ENCODE data around the gene PRKAB1.
A peak's percentile ranks its signal among the peaks of the same experiment; 100 is the strongest.

Gene PRKAB1

DNA sequence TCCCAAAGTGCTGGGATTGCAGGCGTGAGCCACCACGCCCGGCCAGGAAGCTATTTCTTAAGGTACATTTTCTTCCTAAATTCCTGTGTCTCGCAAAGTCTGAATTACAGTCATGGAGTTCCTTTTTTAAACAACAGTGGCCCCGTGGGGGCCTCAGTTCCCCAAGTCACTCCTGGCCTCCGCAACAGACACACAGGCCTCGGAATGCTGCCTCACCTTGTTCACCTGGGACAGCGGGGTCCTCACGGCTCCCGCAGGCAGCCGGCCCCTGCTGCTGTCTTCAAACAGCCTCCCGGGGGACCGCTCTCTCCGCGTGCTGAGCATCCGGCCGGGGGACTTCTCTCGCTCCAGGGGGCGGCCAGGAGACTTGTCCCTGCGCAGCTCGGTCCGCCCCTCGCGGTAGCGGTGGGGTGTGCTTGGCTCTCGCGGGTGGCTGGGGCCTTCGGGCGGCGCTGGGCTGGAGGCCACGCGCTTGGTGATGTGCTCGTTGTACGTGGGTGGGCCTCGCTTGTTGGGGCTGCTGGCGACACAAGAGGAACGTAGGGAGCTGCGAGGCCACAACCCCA lies 22.1 kb downstream of the PRKAB1 start:
- no peak for DNase-seq
- Histone ChIP-seq H3K36me3 (ENCODE audit: control insufficient read depth in 4 of 4, insufficient read depth in 4 of 4, low read length in 3 of 4) (peaks cover 5 to 53% (median 19%) of the 10 kb centered on the region in 4 experiments), H3K4me3 (ENCODE audit: control insufficient read depth in 1 of 7, extremely low read depth in 1 of 7, insufficient read depth in 4 of 7, low read depth in 2 of 7, low read length in 6 of 7) (no peak overlapping the region), H3K9me3 (ENCODE audit: control extremely low read depth in 1 of 5, control insufficient read depth in 4 of 5, insufficient read depth in 2 of 5, low read depth in 1 of 5, low read length in 4 of 5) (no peaks in the 10 kb centered on the region), H3K27me3 (replicated peaks in 2 of 5; ENCODE audit: control insufficient read depth in 4 of 5, insufficient read depth in 5 of 5, low read length in 4 of 5) (no peaks in the 10 kb centered on the region), H3K4me1 (ENCODE audit: control extremely low read depth in 1 of 4, control insufficient read depth in 4 of 4, insufficient read depth in 4 of 4, low read length in 3 of 4) (no peaks in the 10 kb centered on the region), H3K27ac (ENCODE audit: insufficient read depth in 1 of 2, low read depth in 1 of 2, low read length in 2 of 2, poor library complexity in 1 of 2, severe bottlenecking in 2 of 2) (no peak overlapping the region)
- WGBS (ENCODE audit: insufficient coverage): 97% methylated on average over 30 of the region's 38 CpGs
- CTCF ChIA-PET: interaction anchor here (0.9 to 1.2 kb wide), 3 partner anchors 8 to 13 kb away, joined by 3 read pairs; no protein-coding TSS in a partner anchor
- POLR2A ChIA-PET: no interaction called here

DNA sequence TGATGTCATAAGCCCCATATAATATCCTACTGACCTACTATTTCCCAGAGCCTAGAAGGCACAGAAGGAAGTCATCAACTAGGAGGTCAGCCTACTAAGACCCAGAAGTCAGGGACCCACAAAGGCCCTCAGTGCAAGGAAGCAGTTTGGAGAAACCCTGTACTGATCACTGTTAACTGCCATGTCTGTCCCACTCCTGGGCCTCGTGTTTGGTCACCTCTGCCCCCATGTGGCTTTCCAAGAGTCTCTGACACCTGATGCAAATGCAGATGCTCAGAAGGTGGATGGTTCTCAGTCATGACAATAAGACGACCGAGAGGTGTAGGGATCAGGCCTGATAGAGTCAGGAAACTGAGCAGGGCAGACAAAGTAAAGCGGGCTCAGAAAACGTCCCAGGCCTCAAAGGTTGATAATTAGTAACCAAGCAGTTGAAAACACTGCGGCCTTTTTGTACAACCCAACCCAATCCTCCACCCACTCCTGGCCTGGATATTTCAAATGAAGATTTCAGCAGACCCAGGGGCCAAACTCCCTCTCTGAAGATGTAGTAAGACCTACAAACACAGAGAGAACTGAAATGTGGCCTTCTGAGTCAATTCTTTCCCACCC lies 23.4 kb downstream of the PRKAB1 start:
- no peaks in the 10 kb centered on the region for H3K9me3 ChIP-seq (ENCODE audit: control extremely low read depth in 1 of 5, control insufficient read depth in 4 of 5, insufficient read depth in 2 of 5, low read depth in 1 of 5, low read length in 4 of 5)
- H3K4me3 ChIP-seq (ENCODE audit: control insufficient read depth in 1 of 7, extremely low read depth in 1 of 7, insufficient read depth in 4 of 7, low read depth in 2 of 7, low read length in 6 of 7): no peak overlapping the region
- ChIA-PET CTCF (interaction anchor here (1.1 to 1.2 kb wide), 2 partner anchors 10 to 14 kb away, joined by 3 read pairs; no protein-coding TSS in a partner anchor), POLR2A (no interaction called here)
- H3K36me3 ChIP-seq (ENCODE audit: control insufficient read depth in 4 of 4, insufficient read depth in 4 of 4, low read length in 3 of 4): peaks cover 1 to 48% (median 19%) of the 10 kb centered on the region in 4 experiments
- H3K27me3 ChIP-seq (replicated peaks in 2 of 5; ENCODE audit: control insufficient read depth in 4 of 5, insufficient read depth in 5 of 5, low read length in 4 of 5): no peaks in the 10 kb centered on the region
- H3K4me1 ChIP-seq (ENCODE audit: control extremely low read depth in 1 of 4, control insufficient read depth in 4 of 4, insufficient read depth in 4 of 4, low read length in 3 of 4): no peaks in the 10 kb centered on the region
- no peak for DNase-seq
- WGBS (ENCODE audit: insufficient coverage): 94% methylated on average over 6 of the region's 6 CpGs
- H3K27ac ChIP-seq (ENCODE audit: insufficient read depth in 1 of 2, low read depth in 1 of 2, low read length in 2 of 2, poor library complexity in 1 of 2, severe bottlenecking in 2 of 2): no peak overlapping the region

DNA sequence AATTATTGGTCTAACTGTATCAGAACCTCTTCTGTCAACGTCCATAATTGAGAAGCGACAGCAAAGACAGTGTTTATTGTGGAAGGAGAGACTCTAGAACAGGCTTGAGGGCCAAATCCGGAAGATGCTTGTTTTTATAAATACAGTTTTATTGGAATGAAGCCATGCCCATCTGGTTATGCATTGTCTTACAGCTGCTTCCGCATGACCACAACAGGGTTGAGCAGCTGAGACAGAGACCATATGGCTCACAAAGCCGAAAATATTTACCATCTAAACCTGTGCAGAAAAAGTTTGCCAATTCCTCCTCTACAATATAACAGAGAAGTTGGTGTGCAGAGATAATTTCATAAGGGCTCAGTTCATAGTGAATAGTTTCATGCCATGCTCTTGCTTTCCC lies 24.5 kb downstream of the PRKAB1 start:
- Histone ChIP-seq H3K9me3 (ENCODE audit: control extremely low read depth in 1 of 5, control insufficient read depth in 4 of 5, insufficient read depth in 2 of 5, low read depth in 1 of 5, low read length in 4 of 5) (no peaks in the 10 kb centered on the region), H3K4me1 (ENCODE audit: control extremely low read depth in 1 of 4, control insufficient read depth in 4 of 4, insufficient read depth in 4 of 4, low read length in 3 of 4) (no peaks in the 10 kb centered on the region), H3K27ac (ENCODE audit: insufficient read depth in 1 of 2, low read depth in 1 of 2, low read length in 2 of 2, poor library complexity in 1 of 2, severe bottlenecking in 2 of 2) (no peak overlapping the region), H3K27me3 (replicated peaks in 2 of 5; ENCODE audit: control insufficient read depth in 4 of 5, insufficient read depth in 5 of 5, low read length in 4 of 5) (no peaks in the 10 kb centered on the region), H3K4me3 (ENCODE audit: control insufficient read depth in 1 of 7, extremely low read depth in 1 of 7, insufficient read depth in 4 of 7, low read depth in 2 of 7, low read length in 6 of 7) (no peak overlapping the region), H3K36me3 (ENCODE audit: control insufficient read depth in 4 of 4, insufficient read depth in 4 of 4, low read length in 3 of 4) (peaks cover 0 to 43% (median 17%) of the 10 kb centered on the region in 4 experiments)
- WGBS (ENCODE audit: insufficient coverage): 97% methylated on average over 4 of the region's 5 CpGs
- POLR2A ChIA-PET: no interaction called here
- no peak for DNase-seq
- CTCF ChIA-PET: no interaction called here

DNA sequence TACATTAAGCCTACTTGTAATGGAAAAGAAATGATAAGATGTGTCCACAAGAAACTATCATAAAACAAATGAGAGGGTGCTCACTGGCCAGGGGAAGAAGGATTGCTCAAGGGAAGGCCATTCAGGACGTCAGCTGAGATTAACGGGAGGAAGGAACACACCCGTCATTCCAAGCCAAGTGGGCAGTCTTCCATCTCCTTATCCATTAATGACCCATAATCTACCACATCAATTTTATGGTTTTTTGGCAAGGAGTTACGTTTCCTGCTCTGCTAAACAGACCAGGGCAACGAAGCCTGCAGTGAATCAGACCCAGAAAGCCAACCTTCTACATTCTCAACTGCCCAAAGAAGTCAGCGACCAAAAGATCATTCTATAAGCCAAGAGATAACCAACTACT lies 25.1 kb downstream of the PRKAB1 start:
- DNase-seq: no peak
- WGBS (ENCODE audit: insufficient coverage): 90% methylated on average over 3 of the region's 6 CpGs
- peaks cover 0 to 44% (median 15%) of the 10 kb centered on the region in 4 experiments for H3K36me3 ChIP-seq (ENCODE audit: control insufficient read depth in 4 of 4, insufficient read depth in 4 of 4, low read length in 3 of 4)
- H3K4me3 ChIP-seq (ENCODE audit: control insufficient read depth in 1 of 7, extremely low read depth in 1 of 7, insufficient read depth in 4 of 7, low read depth in 2 of 7, low read length in 6 of 7): no peak overlapping the region
- ChIA-PET POLR2A (no interaction called here), CTCF (no interaction called here)
- no peak overlapping the region for H3K27ac ChIP-seq (ENCODE audit: insufficient read depth in 1 of 2, low read depth in 1 of 2, low read length in 2 of 2, poor library complexity in 1 of 2, severe bottlenecking in 2 of 2)
- H3K27me3 ChIP-seq (replicated peaks in 2 of 5; ENCODE audit: control insufficient read depth in 4 of 5, insufficient read depth in 5 of 5, low read length in 4 of 5): no peaks in the 10 kb centered on the region
- no peaks in the 10 kb centered on the region for H3K9me3 ChIP-seq (ENCODE audit: control extremely low read depth in 1 of 5, control insufficient read depth in 4 of 5, insufficient read depth in 2 of 5, low read depth in 1 of 5, low read length in 4 of 5)
- H3K4me1 ChIP-seq (ENCODE audit: control extremely low read depth in 1 of 4, control insufficient read depth in 4 of 4, insufficient read depth in 4 of 4, low read length in 3 of 4): no peaks in the 10 kb centered on the region

DNA sequence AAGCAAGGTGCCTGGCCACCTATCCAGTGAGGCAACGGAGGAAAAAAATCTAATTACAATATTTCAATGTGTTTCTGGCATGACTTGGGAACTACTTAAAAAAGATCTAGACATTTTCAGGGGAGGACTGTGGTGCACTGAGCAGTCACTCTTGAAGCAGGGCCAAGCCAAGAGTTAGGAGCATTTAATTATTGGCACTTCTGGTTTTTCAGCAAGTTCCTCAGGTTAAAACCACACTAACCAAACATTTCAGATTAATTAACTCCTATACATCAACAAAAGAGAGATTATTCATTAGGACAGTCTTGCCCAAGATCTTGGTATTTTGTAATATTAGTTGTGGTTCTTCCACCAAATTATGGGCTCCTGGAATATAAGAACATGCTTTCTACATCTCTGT lies 25.6 kb downstream of the PRKAB1 start:
- no peaks in the 10 kb centered on the region for H3K27me3 ChIP-seq (replicated peaks in 2 of 5; ENCODE audit: control insufficient read depth in 4 of 5, insufficient read depth in 5 of 5, low read length in 4 of 5)
- H3K27ac ChIP-seq (ENCODE audit: insufficient read depth in 1 of 2, low read depth in 1 of 2, low read length in 2 of 2, poor library complexity in 1 of 2, severe bottlenecking in 2 of 2): no peak overlapping the region
- peaks cover 0 to 40% (median 10%) of the 10 kb centered on the region in 4 experiments for H3K36me3 ChIP-seq (ENCODE audit: control insufficient read depth in 4 of 4, insufficient read depth in 4 of 4, low read length in 3 of 4)
- WGBS (ENCODE audit: insufficient coverage): no CpG with 5 or more reads among the region's 1 CpG
- ChIA-PET CTCF (no interaction called here), POLR2A (no interaction called here)
- H3K4me1 ChIP-seq (ENCODE audit: control extremely low read depth in 1 of 4, control insufficient read depth in 4 of 4, insufficient read depth in 4 of 4, low read length in 3 of 4): no peaks in the 10 kb centered on the region
- no peaks in the 10 kb centered on the region for H3K9me3 ChIP-seq (ENCODE audit: control extremely low read depth in 1 of 5, control insufficient read depth in 4 of 5, insufficient read depth in 2 of 5, low read depth in 1 of 5, low read length in 4 of 5)
- no peak for DNase-seq
- H3K4me3 ChIP-seq (ENCODE audit: control insufficient read depth in 1 of 7, extremely low read depth in 1 of 7, insufficient read depth in 4 of 7, low read depth in 2 of 7, low read length in 6 of 7): no peak overlapping the region

DNA sequence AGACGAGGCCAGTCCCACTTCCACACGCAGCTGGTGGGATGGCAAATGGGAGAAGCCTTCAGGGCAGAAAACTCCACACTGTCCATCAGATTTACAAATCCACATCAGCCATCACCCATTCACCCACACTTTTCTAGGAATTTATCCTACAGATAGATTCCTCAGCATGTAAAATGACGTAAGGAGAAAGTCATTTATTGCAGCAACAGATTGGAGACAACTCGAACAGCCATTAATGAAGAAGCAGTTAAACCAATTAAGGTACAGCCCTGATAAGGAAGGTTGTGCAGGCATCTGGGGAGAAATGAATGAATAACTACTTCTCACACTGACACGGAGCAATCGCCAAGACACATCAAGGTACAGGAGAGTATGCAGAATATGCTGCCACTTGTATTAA lies 26.2 kb downstream of the PRKAB1 start:
- DNase-seq: no peak
- ChIA-PET POLR2A (no interaction called here), CTCF (interaction anchor here (1.8 kb wide), 1 partner anchor 12 kb away, joined by 7 read pairs; no protein-coding TSS in a partner anchor)
- H3K9me3 ChIP-seq (ENCODE audit: control extremely low read depth in 1 of 5, control insufficient read depth in 4 of 5, insufficient read depth in 2 of 5, low read depth in 1 of 5, low read length in 4 of 5): no peaks in the 10 kb centered on the region
- 98% methylated on average over 4 of the region's 6 CpGs for WGBS (ENCODE audit: insufficient coverage)
- H3K27me3 ChIP-seq (replicated peaks in 2 of 5; ENCODE audit: control insufficient read depth in 4 of 5, insufficient read depth in 5 of 5, low read length in 4 of 5): no peaks in the 10 kb centered on the region
- peaks cover 0 to 37% (median 10%) of the 10 kb centered on the region in 4 experiments for H3K36me3 ChIP-seq (ENCODE audit: control insufficient read depth in 4 of 4, insufficient read depth in 4 of 4, low read length in 3 of 4)
- no peak overlapping the region for H3K27ac ChIP-seq (ENCODE audit: insufficient read depth in 1 of 2, low read depth in 1 of 2, low read length in 2 of 2, poor library complexity in 1 of 2, severe bottlenecking in 2 of 2)
- H3K4me1 ChIP-seq (ENCODE audit: control extremely low read depth in 1 of 4, control insufficient read depth in 4 of 4, insufficient read depth in 4 of 4, low read length in 3 of 4): no peaks in the 10 kb centered on the region
- H3K4me3 ChIP-seq (ENCODE audit: control insufficient read depth in 1 of 7, extremely low read depth in 1 of 7, insufficient read depth in 4 of 7, low read depth in 2 of 7, low read length in 6 of 7): no peak overlapping the region

DNA sequence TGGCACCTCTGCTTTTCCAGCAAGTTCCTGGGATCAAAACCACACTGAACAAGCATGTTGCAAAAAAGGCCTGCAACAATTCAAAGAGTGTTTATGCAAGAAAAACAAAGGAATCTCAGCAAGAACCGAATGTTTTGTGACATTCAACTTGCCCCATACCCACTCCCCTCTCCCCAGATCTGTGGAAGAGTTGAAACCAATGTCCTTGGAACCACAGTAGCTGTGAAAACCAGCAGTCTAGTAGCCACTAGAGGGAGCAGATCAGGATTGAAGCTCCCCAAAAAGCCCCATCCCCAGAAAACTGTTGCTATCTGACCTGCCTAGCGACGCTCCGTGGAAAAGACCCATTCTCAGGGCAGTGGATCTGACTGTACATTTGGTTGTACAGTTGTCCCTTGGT lies 27.1 kb downstream of the PRKAB1 start:
- POLR2A ChIA-PET: no interaction called here
- Histone ChIP-seq H3K27me3 (replicated peaks in 2 of 5; ENCODE audit: control insufficient read depth in 4 of 5, insufficient read depth in 5 of 5, low read length in 4 of 5) (no peaks in the 10 kb centered on the region), H3K4me3 (ENCODE audit: control insufficient read depth in 1 of 7, extremely low read depth in 1 of 7, insufficient read depth in 4 of 7, low read depth in 2 of 7, low read length in 6 of 7) (no peak overlapping the region), H3K36me3 (ENCODE audit: control insufficient read depth in 4 of 4, insufficient read depth in 4 of 4, low read length in 3 of 4) (peaks cover under 1 to 43% (median 16%) of the 10 kb centered on the region in 4 experiments), H3K9me3 (ENCODE audit: control extremely low read depth in 1 of 5, control insufficient read depth in 4 of 5, insufficient read depth in 2 of 5, low read depth in 1 of 5, low read length in 4 of 5) (no peaks in the 10 kb centered on the region), H3K27ac (ENCODE audit: insufficient read depth in 1 of 2, low read depth in 1 of 2, low read length in 2 of 2, poor library complexity in 1 of 2, severe bottlenecking in 2 of 2) (no peak overlapping the region), H3K4me1 (ENCODE audit: control extremely low read depth in 1 of 4, control insufficient read depth in 4 of 4, insufficient read depth in 4 of 4, low read length in 3 of 4) (no peaks in the 10 kb centered on the region)
- DNase-seq: peak in 1 of 3 donors; percentile 4
- no CpG with 5 or more reads among the region's 4 CpGs for WGBS (ENCODE audit: insufficient coverage)
- CTCF ChIA-PET: interaction anchor here (0.8 to 1.8 kb wide), 2 partner anchors 13 to 29 kb away, joined by 4 to 7 read pairs; no protein-coding TSS in a partner anchor

Data from common myeloid progenitor, CD34-positive (primary cell).